ENCODE data around the gene RHOT2. TPM values are rescaled to one million over a fixed set of nuclear protein-coding genes. Genes with fewer than 3 reads are reported as not detected.
A peak's percentile ranks its signal among the peaks of the same experiment; 100 is the strongest.

Gene RHOT2
- total RNA-seq, 1 donor from 2014 or later, result 189 TPM

- peaks cover 4% of the 10 kb centered on the region for H3K4me1 Mint-ChIP-seq
- DNase-seq (ENCODE audit: low read depth, low spot score), result no peak
- no peak overlapping the region for H3K27ac Mint-ChIP-seq (ENCODE audit: unreplicated experiment)
- no peaks in the 10 kb centered on the region for H3K36me3 Mint-ChIP-seq (ENCODE audit: low read depth)
- peak overlapping the region; percentile 61 for H3K4me3 Mint-ChIP-seq
- TF ChIP-seq, protein P1, sequence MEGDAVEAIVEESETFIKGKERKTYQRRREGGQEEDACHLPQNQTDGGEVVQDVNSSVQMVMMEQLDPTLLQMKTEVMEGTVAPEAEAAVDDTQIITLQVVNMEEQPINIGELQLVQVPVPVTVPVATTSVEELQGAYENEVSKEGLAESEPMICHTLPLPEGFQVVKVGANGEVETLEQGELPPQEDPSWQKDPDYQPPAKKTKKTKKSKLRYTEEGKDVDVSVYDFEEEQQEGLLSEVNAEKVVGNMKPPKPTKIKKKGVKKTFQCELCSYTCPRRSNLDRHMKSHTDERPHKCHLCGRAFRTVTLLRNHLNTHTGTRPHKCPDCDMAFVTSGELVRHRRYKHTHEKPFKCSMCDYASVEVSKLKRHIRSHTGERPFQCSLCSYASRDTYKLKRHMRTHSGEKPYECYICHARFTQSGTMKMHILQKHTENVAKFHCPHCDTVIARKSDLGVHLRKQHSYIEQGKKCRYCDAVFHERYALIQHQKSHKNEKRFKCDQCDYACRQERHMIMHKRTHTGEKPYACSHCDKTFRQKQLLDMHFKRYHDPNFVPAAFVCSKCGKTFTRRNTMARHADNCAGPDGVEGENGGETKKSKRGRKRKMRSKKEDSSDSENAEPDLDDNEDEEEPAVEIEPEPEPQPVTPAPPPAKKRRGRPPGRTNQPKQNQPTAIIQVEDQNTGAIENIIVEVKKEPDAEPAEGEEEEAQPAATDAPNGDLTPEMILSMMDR (conservative IDR thresholded peaks at IDR 0.05), result no peak
- H3K9me3 Mint-ChIP-seq, result no peaks in the 10 kb centered on the region
- peaks cover 12% of the 10 kb centered on the region for H3K27me3 Mint-ChIP-seq (ENCODE audit: low read depth)
Measured at GRCh38 chr16:672851-673250, 4.9 kb downstream of the RHOT2 start.

DNA sequence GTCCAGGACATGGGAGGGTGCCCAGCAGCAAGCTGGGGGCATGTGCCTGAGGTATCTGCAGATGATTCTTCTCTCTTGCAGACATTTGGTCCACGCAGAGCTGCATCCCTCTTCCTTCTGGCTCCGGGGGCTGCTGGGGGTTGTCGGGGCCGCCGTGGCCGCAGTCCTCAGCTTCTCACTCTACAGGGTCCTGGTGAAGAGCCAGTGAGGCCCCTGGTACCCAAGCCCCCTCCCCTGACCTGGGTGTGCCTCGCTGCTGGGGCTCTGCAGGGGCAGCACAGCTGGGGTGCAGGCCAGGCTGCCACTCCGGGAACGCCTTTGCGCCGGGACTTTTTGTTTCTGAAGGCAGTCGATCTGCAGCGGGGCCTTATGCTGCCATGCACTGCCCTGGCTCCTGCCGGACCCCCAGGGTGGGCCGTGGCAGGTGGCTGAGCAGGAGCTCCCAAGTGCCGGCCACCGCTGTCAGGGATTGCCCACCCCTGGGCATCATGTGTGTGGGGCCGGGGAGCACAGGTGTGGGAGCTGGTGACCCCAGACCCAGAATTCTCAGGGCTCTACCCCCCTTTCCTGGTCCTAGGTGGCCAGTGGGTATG is 5.6 kb downstream of the RHOT2 start:
- no peaks in the 10 kb centered on the region for H3K9me3 Mint-ChIP-seq
- TF ChIP-seq, protein P1 (conservative IDR thresholded peaks at IDR 0.05), result no peak
- H3K27me3 Mint-ChIP-seq (ENCODE audit: low read depth), result peaks cover 12% of the 10 kb centered on the region

GRCh38 chr16:674214-674881 is 6.4 kb downstream of the RHOT2 start:
- peaks cover 7% of the 10 kb centered on the region for H3K4me1 Mint-ChIP-seq
- TF ChIP-seq, protein P1 (conservative IDR thresholded peaks at IDR 0.05), result no peak
- no peaks in the 10 kb centered on the region for H3K9me3 Mint-ChIP-seq
- H3K36me3 Mint-ChIP-seq (ENCODE audit: low read depth), result no peaks in the 10 kb centered on the region
- peak overlapping the region; percentile 81 for H3K4me3 Mint-ChIP-seq
- no peak overlapping the region for H3K27ac Mint-ChIP-seq (ENCODE audit: unreplicated experiment)
- peaks cover 14% of the 10 kb centered on the region for H3K27me3 Mint-ChIP-seq (ENCODE audit: low read depth)
- DNase-seq (ENCODE audit: low read depth, low spot score), result no peak

More for the DNA sequence above, 5.6 kb downstream of the RHOT2 start:
- Mint-ChIP-seq H3K27ac (ENCODE audit: unreplicated experiment) (no peak overlapping the region), H3K4me3 (no peak overlapping the region), H3K36me3 (ENCODE audit: low read depth) (no peaks in the 10 kb centered on the region), H3K4me1 (peaks cover 4% of the 10 kb centered on the region)
- no peak for DNase-seq (ENCODE audit: low read depth, low spot score)

DNA sequence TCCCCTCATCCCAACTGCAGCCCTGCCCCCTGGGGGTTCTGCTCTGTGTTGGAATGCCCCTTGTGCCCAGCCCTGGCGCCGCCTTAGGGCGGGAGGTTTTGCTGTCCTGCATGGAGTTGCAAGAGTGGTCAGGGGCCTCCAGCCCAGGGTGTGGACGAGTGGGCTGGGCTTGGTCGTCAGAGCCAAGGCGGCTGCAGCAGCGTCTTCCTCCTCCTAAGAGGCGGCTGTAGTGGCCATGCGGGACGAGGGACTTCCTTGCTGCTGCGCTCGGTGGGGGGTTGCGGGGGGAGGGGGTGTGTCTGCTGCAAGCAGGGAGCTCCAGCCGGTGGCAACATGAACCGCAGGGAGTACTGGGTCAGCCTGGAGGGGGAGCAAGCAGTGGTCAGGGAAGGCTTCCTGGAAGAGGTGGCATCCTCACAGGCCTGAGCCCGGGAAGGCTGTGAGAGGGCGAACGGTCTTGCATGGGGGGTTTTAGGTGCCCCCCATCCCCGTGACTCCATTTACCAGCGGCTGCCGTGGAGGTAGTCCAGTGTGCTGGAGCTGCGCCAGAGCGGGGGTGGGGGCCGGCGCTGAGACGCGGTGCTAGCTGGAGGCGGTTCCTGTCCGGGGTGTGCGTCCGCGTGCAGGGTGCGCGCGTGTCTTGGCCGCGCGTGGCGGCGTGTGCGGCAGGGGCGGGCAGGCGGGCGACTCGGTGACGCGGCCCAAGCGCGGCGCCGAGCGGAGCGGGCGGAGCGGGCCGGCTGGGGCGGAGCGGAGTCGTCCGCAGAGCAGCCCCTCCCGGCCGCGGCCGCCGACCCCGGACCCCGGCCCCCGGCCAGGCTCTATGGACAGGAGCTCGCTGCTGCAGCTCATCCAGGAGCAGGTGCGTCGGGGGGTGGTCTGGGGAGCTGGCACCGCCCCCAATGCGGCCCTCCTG is 7.3 kb downstream of the RHOT2 start, which contains the start of gene RHBDL1:
RHBDL1 (plus strand) TSS at position 704 of the 916 bp plus-strand sequence; CDS start at position 824, 120 bp downstream.
- no peak within 1 kb of the TSS for H3K27ac Mint-ChIP-seq (ENCODE audit: unreplicated experiment)
- H3K27me3 Mint-ChIP-seq (ENCODE audit: low read depth), result peaks cover 14% of the 10 kb centered on the region
- H3K4me1 Mint-ChIP-seq, result peaks cover 7% of the 10 kb centered on the region
- H3K36me3 Mint-ChIP-seq (ENCODE audit: low read depth), result no peaks in the 10 kb centered on the region
- no peak for DNase-seq (ENCODE audit: low read depth, low spot score)
- no peaks in the 10 kb centered on the region for H3K9me3 Mint-ChIP-seq
- TF ChIP-seq, protein P1 (conservative IDR thresholded peaks at IDR 0.05), result no peak
- peak within 1 kb of the TSS; percentile 81 for H3K4me3 Mint-ChIP-seq

GRCh38 chr16:675884-676564 is 8.1 kb downstream of the RHOT2 start:
- Mint-ChIP-seq H3K27ac (ENCODE audit: unreplicated experiment) (no peak overlapping the region), H3K4me3 (no peak overlapping the region), H3K36me3 (ENCODE audit: low read depth) (no peaks in the 10 kb centered on the region), H3K4me1 (peaks cover 9% of the 10 kb centered on the region), H3K9me3 (no peaks in the 10 kb centered on the region), H3K27me3 (ENCODE audit: low read depth) (peaks cover 16% of the 10 kb centered on the region)
- DNase-seq (ENCODE audit: low read depth, low spot score), result no peak
- TF ChIP-seq, protein P1 (conservative IDR thresholded peaks at IDR 0.05), result no peak
